Measurements from ENCODE around the gene SLC25A12. TPM values are rescaled to one million over a fixed set of nuclear protein-coding genes. Genes with fewer than 3 reads are reported as not detected.

The SLC25A12 gene
- total and polyA plus RNA-seq, 11 donors, result 45.8 to 128 (median 117) TPM

- Histone ChIP-seq H3K4me3 (no peak overlapping the region), H3K27me3 (no peaks in the 10 kb centered on the region), H3K9me3 (no peaks in the 10 kb centered on the region), H3K4me1 (no peaks in the 10 kb centered on the region), H3K36me3 (peaks cover 0 to 100% (median 91%) of the 10 kb centered on the region in 9 donors), H3K27ac (no peak overlapping the region)
- ATAC-seq, result no peak
- no peak for TF ChIP-seq POLR2A (IDR thresholded peaks at IDR 0.05)
- TF ChIP-seq, protein P1, sequence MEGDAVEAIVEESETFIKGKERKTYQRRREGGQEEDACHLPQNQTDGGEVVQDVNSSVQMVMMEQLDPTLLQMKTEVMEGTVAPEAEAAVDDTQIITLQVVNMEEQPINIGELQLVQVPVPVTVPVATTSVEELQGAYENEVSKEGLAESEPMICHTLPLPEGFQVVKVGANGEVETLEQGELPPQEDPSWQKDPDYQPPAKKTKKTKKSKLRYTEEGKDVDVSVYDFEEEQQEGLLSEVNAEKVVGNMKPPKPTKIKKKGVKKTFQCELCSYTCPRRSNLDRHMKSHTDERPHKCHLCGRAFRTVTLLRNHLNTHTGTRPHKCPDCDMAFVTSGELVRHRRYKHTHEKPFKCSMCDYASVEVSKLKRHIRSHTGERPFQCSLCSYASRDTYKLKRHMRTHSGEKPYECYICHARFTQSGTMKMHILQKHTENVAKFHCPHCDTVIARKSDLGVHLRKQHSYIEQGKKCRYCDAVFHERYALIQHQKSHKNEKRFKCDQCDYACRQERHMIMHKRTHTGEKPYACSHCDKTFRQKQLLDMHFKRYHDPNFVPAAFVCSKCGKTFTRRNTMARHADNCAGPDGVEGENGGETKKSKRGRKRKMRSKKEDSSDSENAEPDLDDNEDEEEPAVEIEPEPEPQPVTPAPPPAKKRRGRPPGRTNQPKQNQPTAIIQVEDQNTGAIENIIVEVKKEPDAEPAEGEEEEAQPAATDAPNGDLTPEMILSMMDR (IDR thresholded peaks at IDR 0.05), result no peak
- intact Hi-C loops (cut with DNase I), result no loop called here
- WGBS, 4 donors, result 78 to 100% (median 92%) methylated on average over 1 of the region's 1 CpG
- DNase-seq, result no peak
These were observed 151.3 kb downstream of the SLC25A12 start for GRCh38 chr2:171742760-171743159.

DNA sequence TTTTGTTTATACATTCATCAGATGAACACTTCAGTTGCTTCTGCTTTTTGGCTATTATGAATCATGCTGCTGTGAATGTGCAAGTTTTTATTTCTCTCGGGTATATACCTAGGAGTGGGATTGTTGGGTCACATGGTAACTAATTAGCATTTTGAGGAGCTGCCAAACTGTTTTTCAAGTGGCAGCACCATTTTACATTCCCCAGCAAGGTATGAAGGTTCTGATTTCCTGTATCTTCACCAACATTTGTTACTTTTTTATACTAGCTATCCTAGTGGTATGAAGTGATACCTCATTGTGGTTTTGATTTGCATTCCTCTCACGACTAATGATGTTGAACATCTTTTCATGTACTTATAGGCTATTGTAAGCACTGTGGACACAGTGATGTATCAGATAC lies 152.9 kb downstream of the SLC25A12 start:
- ATAC-seq (no peak), DNase-seq (no peak)
- WGBS, 4 donors, result 81 to 86% (median 84%) methylated on average over 2 of the region's 2 CpGs
- TF ChIP-seq, protein P1 (IDR thresholded peaks at IDR 0.05), result no peak
- no peak for TF ChIP-seq POLR2A (IDR thresholded peaks at IDR 0.05)
- intact Hi-C loops (cut with DNase I), result no loop called here
- no peaks in the 10 kb centered on the region for H3K9me3 ChIP-seq
- H3K4me3 ChIP-seq, result no peak overlapping the region
- no peak overlapping the region for H3K27ac ChIP-seq
- H3K27me3 ChIP-seq, result no peaks in the 10 kb centered on the region
- H3K4me1 ChIP-seq, result no peaks in the 10 kb centered on the region
- peaks cover 0 to 100% (median 91%) of the 10 kb centered on the region in 9 donors for H3K36me3 ChIP-seq

GRCh38 chr2:171735991-171736710 lies 157.9 kb downstream of the SLC25A12 start:
- H3K36me3 ChIP-seq, result peaks cover 0 to 100% (median 84%) of the 10 kb centered on the region in 9 donors
- no peak for ATAC-seq
- TF ChIP-seq POLR2A (IDR thresholded peaks at IDR 0.05), result no peak
- TF ChIP-seq, protein P1 (IDR thresholded peaks at IDR 0.05), result no peak
- intact Hi-C loops (cut with DNase I), result no loop called here
- no peaks in the 10 kb centered on the region for H3K9me3 ChIP-seq
- DNase-seq, result no peak
- H3K4me1 ChIP-seq, result no peaks in the 10 kb centered on the region
- no peak overlapping the region for H3K27ac ChIP-seq
- WGBS, 4 donors, result 88 to 97% (median 92%) methylated on average over 4 of the region's 4 CpGs
- H3K27me3 ChIP-seq, result no peaks in the 10 kb centered on the region
- no peak overlapping the region for H3K4me3 ChIP-seq

Other genes starting within 250 kb of the SLC25A12 start
- gene DYNC1I2, start 206.8 kb downstream of the SLC25A12 start, total RNA-seq, result 10 to 100 TPM; 66.7 to 92.9 (median 74.0) TPM
- 100 to 1,000 TPM in 1 of 2 donors, 10 to 100 TPM in 1; 51.5 to 105 TPM for gene DYNC1I2, start 206.8 kb downstream of the SLC25A12 start, polyA plus RNA-seq
- 10 to 100 TPM; 22.2 to 43.1 (median 34.1) TPM for gene HAT1, start 28.2 kb upstream of the SLC25A12 start, total RNA-seq
- gene HAT1, start 28.2 kb upstream of the SLC25A12 start, polyA plus RNA-seq, result 10 to 100 TPM in 1 of 2 donors, 1 to 10 TPM in 1; 9.9 to 60.7 TPM
- 1 to 10 TPM; 2.9 to 7.0 (median 6.2) TPM for gene METAP1D, start 105.7 kb upstream of the SLC25A12 start, total RNA-seq
- 1 to 10 TPM; 4.3 to 5.3 TPM for gene METAP1D, start 105.7 kb upstream of the SLC25A12 start, polyA plus RNA-seq
- gene DLX1, start 191.3 kb upstream of the SLC25A12 start, total RNA-seq, result under 1 TPM in 1 of 9 donors, not detected in 8; 0.11 TPM
- gene DLX1, start 191.3 kb upstream of the SLC25A12 start, polyA plus RNA-seq, result under 1 TPM; 0.18 to 0.19 TPM
- not detected for gene DLX2, start 208.7 kb upstream of the SLC25A12 start, total RNA-seq
- gene DLX2, start 208.7 kb upstream of the SLC25A12 start, polyA plus RNA-seq, result not detected